Thyroid gland (tissue), 4 donors: Measurements from ENCODE around the gene COX6A2.

Source experiments
- POLR2A ChIP-seq, 2 donors: fragments of 450-650 bp; IDR thresholded peaks; one replicate each; pipeline ENCODE4 v1.6.1; 2017; ENCODE audit warnings: antibody characterized with exemption in 2 of 2, mild to moderate bottlenecking in 2 of 2, moderate library complexity in 1 of 2
- TF ChIP-seq, protein P1 (sequence below), 6 experiments: fragments of 200-600 bp in 3 of 6; fragments of 450-650 bp in 3 of 6; sonication (generic) in 3 of 6; IDR thresholded peaks; one replicate each; pipeline ENCODE4 v1.5.1; 2016 to 2019; ENCODE audit warnings: antibody characterized with exemption in 6 of 6, mild to moderate bottlenecking in 2 of 6, inconsistent platforms in 1 of 6, moderate library complexity in 1 of 6

DNA sequence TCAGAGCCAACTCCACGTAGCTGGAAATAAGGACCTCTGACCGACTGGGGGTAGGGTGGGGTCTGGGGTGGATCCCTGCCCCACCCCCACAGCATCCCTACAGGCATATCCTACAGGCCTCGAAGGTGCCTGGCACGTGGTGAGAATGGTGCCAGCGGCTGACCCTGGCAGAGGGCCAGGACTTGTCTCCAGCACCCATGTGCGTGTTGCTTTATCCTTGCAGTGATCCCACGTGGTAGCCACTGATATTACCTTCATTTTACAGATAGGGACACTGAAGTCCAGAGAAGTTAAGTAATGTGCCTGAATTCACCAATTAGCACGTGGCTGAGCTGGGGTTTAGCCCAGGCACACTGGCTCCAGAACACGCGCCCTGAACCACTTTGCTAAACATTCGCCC lies 26.7 kb downstream of the COX6A2 start:
- TF ChIP-seq, protein P1, sequence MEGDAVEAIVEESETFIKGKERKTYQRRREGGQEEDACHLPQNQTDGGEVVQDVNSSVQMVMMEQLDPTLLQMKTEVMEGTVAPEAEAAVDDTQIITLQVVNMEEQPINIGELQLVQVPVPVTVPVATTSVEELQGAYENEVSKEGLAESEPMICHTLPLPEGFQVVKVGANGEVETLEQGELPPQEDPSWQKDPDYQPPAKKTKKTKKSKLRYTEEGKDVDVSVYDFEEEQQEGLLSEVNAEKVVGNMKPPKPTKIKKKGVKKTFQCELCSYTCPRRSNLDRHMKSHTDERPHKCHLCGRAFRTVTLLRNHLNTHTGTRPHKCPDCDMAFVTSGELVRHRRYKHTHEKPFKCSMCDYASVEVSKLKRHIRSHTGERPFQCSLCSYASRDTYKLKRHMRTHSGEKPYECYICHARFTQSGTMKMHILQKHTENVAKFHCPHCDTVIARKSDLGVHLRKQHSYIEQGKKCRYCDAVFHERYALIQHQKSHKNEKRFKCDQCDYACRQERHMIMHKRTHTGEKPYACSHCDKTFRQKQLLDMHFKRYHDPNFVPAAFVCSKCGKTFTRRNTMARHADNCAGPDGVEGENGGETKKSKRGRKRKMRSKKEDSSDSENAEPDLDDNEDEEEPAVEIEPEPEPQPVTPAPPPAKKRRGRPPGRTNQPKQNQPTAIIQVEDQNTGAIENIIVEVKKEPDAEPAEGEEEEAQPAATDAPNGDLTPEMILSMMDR (IDR thresholded peaks at IDR 0.05) = no peak
- TF ChIP-seq POLR2A (IDR thresholded peaks at IDR 0.05) = no peak
